Neural cell (in vitro differentiated cells): ENCODE data around the gene FAM163A. TPM values are rescaled to one million over a fixed set of nuclear protein-coding genes. Genes with fewer than 3 reads are reported as not detected.

Source experiments
- H2AFZ ChIP-seq: fragments of 200-600, 300-800 bp; sonication (generic), shearing (Covaris generic); 2 replicates; pipeline ENCODE4 v1.6.0; 2014; ENCODE audit warnings: low read depth, mild to moderate bottlenecking, antibody characterized with exemption, low read length, moderate library complexity
- H3F3A ChIP-seq: fragments of 200-600 bp; shearing (Covaris generic); 2 replicates; pipeline ENCODE4 v1.6.1; 2016; ENCODE audit warnings: mild to moderate bottlenecking, moderate library complexity, mixed read lengths, antibody characterized with exemption, low read length; ENCODE audit not compliant: insufficient read depth, poor library complexity, severe bottlenecking
- H3K27ac ChIP-seq: fragments of 200-600, 300-800 bp; sonication (generic), shearing (Covaris generic); 2 replicates; pipeline ENCODE4 v1.5.1; 2014; ENCODE audit warnings: mild to moderate bottlenecking, low read length, moderate library complexity
- H3K27me3 ChIP-seq: fragments of 300-800, 200-600 bp; sonication (generic), shearing (Covaris generic); 2 replicates; pipeline ENCODE4 v1.6.0; 2014; ENCODE audit warnings: mild to moderate bottlenecking, low read depth, low read length, moderate library complexity; ENCODE audit not compliant: insufficient read depth
- H3K36me3 ChIP-seq: fragments of 300-800, 200-600 bp; sonication (generic), shearing (Covaris generic); 2 replicates; pipeline ENCODE4 v1.5.1; 2014; ENCODE audit warnings: mild to moderate bottlenecking, antibody characterized with exemption, low read length, moderate library complexity; ENCODE audit not compliant: insufficient read depth
- H3K4me2 ChIP-seq: fragments of 300-800, 200-600 bp; sonication (generic), shearing (Covaris generic); 2 replicates; pipeline ENCODE4 v1.6.0; 2014; ENCODE audit warnings: mild to moderate bottlenecking, low read length
- H3K4me3 ChIP-seq: fragments of 300-800, 200-600 bp; sonication (generic), shearing (Covaris generic); 2 replicates; pipeline ENCODE4 v1.5.1; 2014; ENCODE audit warnings: mild to moderate bottlenecking, low read length, moderate library complexity
- H3K79me2 ChIP-seq: fragments of 200-600 bp; shearing (Covaris generic); replicated peaks from 2 replicates; pipeline ENCODE4 v1.6.0; 2014; ENCODE audit warnings: mild to moderate bottlenecking, low read length, moderate library complexity; ENCODE audit not compliant: insufficient read depth
- H3K9ac ChIP-seq: fragments of 300-800, 200-600 bp; sonication (generic), shearing (Covaris generic); 2 replicates; pipeline ENCODE4 v1.6.1; 2016; ENCODE audit warnings: mild to moderate bottlenecking, low read length, mixed read lengths
- H3K9me2 ChIP-seq: fragments of 200-600 bp; shearing (Covaris generic); 2 replicates; pipeline ENCODE4 v1.6.1; 2016; ENCODE audit warnings: mild to moderate bottlenecking, low read length, mixed read lengths; ENCODE audit not compliant: insufficient read depth
- H3K9me3 ChIP-seq: fragments of 200-600, 300-800 bp; sonication (generic), shearing (Covaris generic); 2 replicates; pipeline ENCODE4 v1.6.1; 2016; ENCODE audit warnings: mild to moderate bottlenecking, mixed run types, low read length, moderate library complexity, mixed read lengths
- H4K20me1 ChIP-seq: fragments of 200-600 bp; shearing (Covaris generic); 2 replicates; pipeline ENCODE4 v1.6.1; 2016; ENCODE audit warnings: mild to moderate bottlenecking, mixed run types; ENCODE audit not compliant: insufficient read depth
- EP300 ChIP-seq: fragments of 450-650 bp; conservative IDR thresholded peaks from 2 replicates; pipeline ENCODE4 v1.6.1; 2014; ENCODE audit warnings: antibody characterized with exemption, mild to moderate bottlenecking, moderate library complexity; ENCODE audit not compliant: poor library complexity, severe bottlenecking
- EZH2 ChIP-seq: fragments of 200-600, 300-800 bp; shearing (Covaris generic), sonication (generic); IDR thresholded peaks from 2 replicates; pipeline ENCODE4 v1.6.1; 2014; ENCODE audit warnings: antibody characterized with exemption, low read length, borderline replicate concordance, mild to moderate bottlenecking; ENCODE audit not compliant: insufficient read depth, poor library complexity, severe bottlenecking
- MXI1 ChIP-seq: fragments of 450-650 bp; conservative IDR thresholded peaks from 2 replicates; pipeline ENCODE4 v1.6.1; 2014; ENCODE audit warnings: antibody characterized with exemption, mild to moderate bottlenecking; ENCODE audit not compliant: poor library complexity, severe bottlenecking
- POLR2AphosphoS5 ChIP-seq: IDR thresholded peaks from 2 replicates; pipeline ENCODE4 v1.6.1; 2012
- RAD21 ChIP-seq: fragments of 450-650 bp; conservative IDR thresholded peaks from 2 replicates; pipeline ENCODE4 v1.6.1; 2014; ENCODE audit warnings: antibody characterized with exemption, mild to moderate bottlenecking, moderate library complexity
- SMC3 ChIP-seq: fragments of 450-650 bp; conservative IDR thresholded peaks from 2 replicates; pipeline ENCODE4 v1.6.1; 2014; ENCODE audit warnings: antibody characterized with exemption, mild to moderate bottlenecking, moderate library complexity; ENCODE audit not compliant: poor library complexity
- TAF1 ChIP-seq: IDR thresholded peaks from 2 replicates; pipeline ENCODE4 v1.6.1; 2012; ENCODE audit warnings: low read depth
- polyA plus RNA-seq: library from polyadenylated mRNA; depleted of rRNA; stranded (reverse); fragments of >200 nt; gene quantifications from 2 replicates; pipeline ENCODE4 v1.2.3, GENCODE V29; 2014
- TF ChIP-seq, protein P1 (sequence below): fragments of 450-650 bp; IDR thresholded peaks from 2 replicates; pipeline ENCODE4 v1.5.1; 2014; ENCODE audit warnings: antibody characterized with exemption, mild to moderate bottlenecking, moderate library complexity; ENCODE audit not compliant: poor library complexity, severe bottlenecking
- TF ChIP-seq, protein P2 (sequence below): IDR thresholded peaks from 2 replicates; pipeline ENCODE4 v1.6.1; 2012; ENCODE audit warnings: borderline replicate concordance

FAM163A gene
- polyA plus RNA-seq, 1 donor from 2014 or later = 0.21 TPM

DNA sequence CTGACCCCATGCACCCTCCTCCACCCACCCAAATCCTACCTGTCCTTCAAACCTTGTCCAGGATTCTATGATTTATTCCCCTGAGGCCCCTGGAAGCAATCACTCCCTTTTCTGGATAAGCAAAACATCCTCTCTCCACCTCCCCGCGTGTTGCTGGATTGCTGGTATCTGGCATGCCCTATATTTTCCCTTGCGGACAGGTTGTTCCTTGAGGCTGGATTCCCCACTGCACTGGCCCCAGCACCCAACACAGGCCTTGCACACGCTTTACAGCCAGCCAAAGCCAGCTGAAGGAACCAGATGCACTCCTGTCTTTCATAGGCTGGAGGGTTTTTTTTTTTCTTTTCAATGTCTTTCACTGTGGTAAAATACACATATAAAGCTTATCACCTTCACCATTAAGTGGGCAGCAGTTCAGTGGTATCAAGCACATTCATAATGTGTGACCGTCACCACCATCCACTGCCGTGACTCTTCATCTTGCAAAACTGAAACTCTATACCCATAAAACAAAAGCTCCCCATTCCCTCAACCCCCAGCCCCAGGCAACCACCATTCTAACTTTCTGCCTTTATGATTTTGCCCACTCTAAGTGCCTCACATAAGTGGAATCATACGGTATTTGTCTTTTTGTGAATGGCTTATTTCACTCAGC is 83.7 kb downstream of the FAM163A start:
- H3K27ac ChIP-seq = no peak overlapping the region
- TF ChIP-seq TAF1 (no peak), EZH2 (no peak), EP300 (no peak), RAD21 (no peak), SMC3 (no peak), POLR2AphosphoS5 (no peak), MXI1 (no peak)
- TF ChIP-seq, protein P1, sequence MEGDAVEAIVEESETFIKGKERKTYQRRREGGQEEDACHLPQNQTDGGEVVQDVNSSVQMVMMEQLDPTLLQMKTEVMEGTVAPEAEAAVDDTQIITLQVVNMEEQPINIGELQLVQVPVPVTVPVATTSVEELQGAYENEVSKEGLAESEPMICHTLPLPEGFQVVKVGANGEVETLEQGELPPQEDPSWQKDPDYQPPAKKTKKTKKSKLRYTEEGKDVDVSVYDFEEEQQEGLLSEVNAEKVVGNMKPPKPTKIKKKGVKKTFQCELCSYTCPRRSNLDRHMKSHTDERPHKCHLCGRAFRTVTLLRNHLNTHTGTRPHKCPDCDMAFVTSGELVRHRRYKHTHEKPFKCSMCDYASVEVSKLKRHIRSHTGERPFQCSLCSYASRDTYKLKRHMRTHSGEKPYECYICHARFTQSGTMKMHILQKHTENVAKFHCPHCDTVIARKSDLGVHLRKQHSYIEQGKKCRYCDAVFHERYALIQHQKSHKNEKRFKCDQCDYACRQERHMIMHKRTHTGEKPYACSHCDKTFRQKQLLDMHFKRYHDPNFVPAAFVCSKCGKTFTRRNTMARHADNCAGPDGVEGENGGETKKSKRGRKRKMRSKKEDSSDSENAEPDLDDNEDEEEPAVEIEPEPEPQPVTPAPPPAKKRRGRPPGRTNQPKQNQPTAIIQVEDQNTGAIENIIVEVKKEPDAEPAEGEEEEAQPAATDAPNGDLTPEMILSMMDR = no peak
- TF ChIP-seq, protein P2, sequence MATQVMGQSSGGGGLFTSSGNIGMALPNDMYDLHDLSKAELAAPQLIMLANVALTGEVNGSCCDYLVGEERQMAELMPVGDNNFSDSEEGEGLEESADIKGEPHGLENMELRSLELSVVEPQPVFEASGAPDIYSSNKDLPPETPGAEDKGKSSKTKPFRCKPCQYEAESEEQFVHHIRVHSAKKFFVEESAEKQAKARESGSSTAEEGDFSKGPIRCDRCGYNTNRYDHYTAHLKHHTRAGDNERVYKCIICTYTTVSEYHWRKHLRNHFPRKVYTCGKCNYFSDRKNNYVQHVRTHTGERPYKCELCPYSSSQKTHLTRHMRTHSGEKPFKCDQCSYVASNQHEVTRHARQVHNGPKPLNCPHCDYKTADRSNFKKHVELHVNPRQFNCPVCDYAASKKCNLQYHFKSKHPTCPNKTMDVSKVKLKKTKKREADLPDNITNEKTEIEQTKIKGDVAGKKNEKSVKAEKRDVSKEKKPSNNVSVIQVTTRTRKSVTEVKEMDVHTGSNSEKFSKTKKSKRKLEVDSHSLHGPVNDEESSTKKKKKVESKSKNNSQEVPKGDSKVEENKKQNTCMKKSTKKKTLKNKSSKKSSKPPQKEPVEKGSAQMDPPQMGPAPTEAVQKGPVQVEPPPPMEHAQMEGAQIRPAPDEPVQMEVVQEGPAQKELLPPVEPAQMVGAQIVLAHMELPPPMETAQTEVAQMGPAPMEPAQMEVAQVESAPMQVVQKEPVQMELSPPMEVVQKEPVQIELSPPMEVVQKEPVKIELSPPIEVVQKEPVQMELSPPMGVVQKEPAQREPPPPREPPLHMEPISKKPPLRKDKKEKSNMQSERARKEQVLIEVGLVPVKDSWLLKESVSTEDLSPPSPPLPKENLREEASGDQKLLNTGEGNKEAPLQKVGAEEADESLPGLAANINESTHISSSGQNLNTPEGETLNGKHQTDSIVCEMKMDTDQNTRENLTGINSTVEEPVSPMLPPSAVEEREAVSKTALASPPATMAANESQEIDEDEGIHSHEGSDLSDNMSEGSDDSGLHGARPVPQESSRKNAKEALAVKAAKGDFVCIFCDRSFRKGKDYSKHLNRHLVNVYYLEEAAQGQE = no peak
- no peaks in the 10 kb centered on the region for H3K27me3 ChIP-seq
- H3K9me3 ChIP-seq = no peaks in the 10 kb centered on the region
- H3K4me2 ChIP-seq = no peak overlapping the region
- no peaks in the 10 kb centered on the region for H4K20me1 ChIP-seq
- no peaks in the 10 kb centered on the region for H3K79me2 ChIP-seq
- no peak overlapping the region for H2AFZ ChIP-seq
- H3K4me3 ChIP-seq = no peak overlapping the region
- no peaks in the 10 kb centered on the region for H3K9me2 ChIP-seq
- no peaks in the 10 kb centered on the region for H3K36me3 ChIP-seq
- H3K9ac ChIP-seq = no peak overlapping the region
- H3F3A ChIP-seq = no peaks in the 10 kb centered on the region

DNA sequence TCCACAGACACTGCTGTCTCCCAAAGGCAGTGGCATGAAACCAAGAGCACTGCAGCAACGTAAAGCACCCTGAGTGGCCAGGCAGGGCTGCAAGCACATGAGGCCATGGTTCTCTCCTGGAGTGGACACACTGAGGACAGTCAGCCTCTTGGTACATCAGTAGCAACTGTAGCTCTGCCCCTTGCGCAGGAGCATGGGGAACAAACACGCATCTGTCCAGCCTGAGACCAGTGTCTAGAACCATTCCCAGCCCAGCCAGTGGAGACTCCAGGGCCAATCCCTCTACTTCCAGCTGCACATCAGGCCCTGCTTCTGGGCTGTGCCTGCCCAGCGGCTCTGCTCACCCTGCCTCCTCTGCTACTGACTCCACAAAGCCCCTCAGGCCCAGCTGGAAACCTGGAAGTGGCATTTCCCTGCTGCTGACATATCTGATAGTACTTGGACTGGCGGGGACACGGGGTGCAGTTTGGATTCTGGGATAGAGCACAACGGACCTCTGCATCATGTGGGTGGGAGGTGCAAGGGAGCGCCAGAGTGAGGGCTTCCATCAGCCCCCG is 85.5 kb downstream of the FAM163A start:
- Histone ChIP-seq H3K9me2 (no peaks in the 10 kb centered on the region), H2AFZ (no peak overlapping the region), H3K79me2 (no peaks in the 10 kb centered on the region), H3K4me3 (no peak overlapping the region), H3K4me2 (no peak overlapping the region), H3K9me3 (no peaks in the 10 kb centered on the region), H4K20me1 (no peaks in the 10 kb centered on the region), H3K27ac (no peak overlapping the region), H3F3A (no peaks in the 10 kb centered on the region), H3K9ac (no peak overlapping the region), H3K27me3 (no peaks in the 10 kb centered on the region), H3K36me3 (no peaks in the 10 kb centered on the region)
- TF ChIP-seq EZH2 = no peak
- TF ChIP-seq EP300 = no peak
- no peak for TF ChIP-seq SMC3
- TF ChIP-seq TAF1 = no peak
- TF ChIP-seq MXI1 = no peak
- TF ChIP-seq, protein P2 = no peak
- TF ChIP-seq, protein P1 = no peak
- TF ChIP-seq RAD21 = no peak
- no peak for TF ChIP-seq POLR2AphosphoS5
